ENCODE data around the gene DPYSL4.

- TF ChIP-seq CTCF (IDR thresholded peaks at IDR 0.05) (no peak), POLR2AphosphoS5 (IDR thresholded peaks at IDR 0.05) (no peak), POLR2A (IDR thresholded peaks at IDR 0.05) (no peak)
Measured at GRCh38 chr10:132154931-132155330, 31.8 kb upstream of the DPYSL4 start.
